HG03045 (cell line): Measurements from ENCODE around the gene OPN1SW.
A peak's percentile ranks its signal among the peaks of the same experiment; 100 is the strongest.

Experiments
- ATAC-seq: cut with Tn5 transposase; IDR thresholded peaks from one replicate; pipeline ENCODE4 v1.9.1; 2021; ENCODE audit warnings: mild to moderate bottlenecking, moderate library complexity; ENCODE audit not compliant: unreplicated experiment

The OPN1SW gene

GRCh38 chr7:128763541-128763940, 12.1 kb downstream of the OPN1SW start:
- no peak for ATAC-seq

GRCh38 chr7:128759242-128759641, 16.4 kb downstream of the OPN1SW start:
- ATAC-seq: no peak

- no peak for ATAC-seq
Measured at GRCh38 chr7:128758553-128758952, 17.0 kb downstream of the OPN1SW start.

GRCh38 chr7:128757203-128757602, 18.4 kb downstream of the OPN1SW start:
- ATAC-seq: no peak

- no peak for ATAC-seq
Measured at GRCh38 chr7:128755819-128756476, 19.6 kb downstream of the OPN1SW start.

- no peak for ATAC-seq
Measured at GRCh38 chr7:128755075-128755818, 20.3 kb downstream of the OPN1SW start.

- ATAC-seq: no peak
Measured at GRCh38 chr7:128752251-128752650, 23.3 kb downstream of the OPN1SW start.

GRCh38 chr7:128747327-128748079, 28.1 kb downstream of the OPN1SW start:
- ATAC-seq: no peak

GRCh38 chr7:128745706-128746105, 29.9 kb downstream of the OPN1SW start:
- no peak for ATAC-seq

- ATAC-seq: no peak
Measured at GRCh38 chr7:128744366-128744905, 31.2 kb downstream of the OPN1SW start.

GRCh38 chr7:128743112-128743772, 32.4 kb downstream of the OPN1SW start:
- ATAC-seq: no peak

- no peak for ATAC-seq
Measured at GRCh38 chr7:128742206-128742605, 33.4 kb downstream of the OPN1SW start.

GRCh38 chr7:128741491-128741890, 34.1 kb downstream of the OPN1SW start:
- no peak for ATAC-seq

- no peak for ATAC-seq
Measured at GRCh38 chr7:128740996-128741395, 34.6 kb downstream of the OPN1SW start.

- no peak for ATAC-seq
Measured at GRCh38 chr7:128739990-128740682, 35.5 kb downstream of the OPN1SW start.

- peak; percentile 98 for ATAC-seq
Measured at GRCh38 chr7:128739048-128739962, 36.3 kb downstream of the OPN1SW start, which contains the start of gene CALU. Gene CALU (plus strand): TSS chr7:128739359. CDS start chr7:128748584, 9,225 bp downstream.

- ATAC-seq: peak; percentile 4
Measured at GRCh38 chr7:128738570-128739047, 37.0 kb downstream of the OPN1SW start.

GRCh38 chr7:128737867-128738385, 37.7 kb downstream of the OPN1SW start:
- no peak for ATAC-seq

GRCh38 chr7:128737441-128737840, 38.2 kb downstream of the OPN1SW start:
- no peak for ATAC-seq
